ENCODE measurements around the gene COBL. TPM values are rescaled to one million over a fixed set of nuclear protein-coding genes. Genes with fewer than 3 reads are reported as not detected.

COBL gene
- total and polyA plus RNA-seq, 2 of the 8 experiments (the other 6 are each of a cell fraction or from before 2014, with no cell fraction given), result 13.8 to 40.4 TPM

GRCh38 chr7:51026341-51026740, 290.3 kb downstream of the COBL start:
- H3K27me3 ChIP-seq (replicated peaks in 1 of 4; ENCODE audit: control insufficient read depth in 3 of 4, extremely low read depth in 1 of 4, insufficient read depth in 3 of 4, low read length in 3 of 4), result no peaks in the 10 kb centered on the region
- 87% methylated on average over 11 of the region's 12 CpGs; no CpG with 5 or more reads in 1 of the 2 experiments for WGBS, 2 experiments (ENCODE audit: extremely low coverage in 1 of 2, insufficient coverage in 1 of 2, insufficient read length in 1 of 2, insufficient replicate concordance in 2 of 2, low coverage in 1 of 2, low lambda C conversion rate in 2 of 2, missing lambda C conversion rate in 1 of 2)
- no peak overlapping the region for H3K14ac ChIP-seq (ENCODE audit: insufficient read length)
- H3K9me3 ChIP-seq (ENCODE audit: insufficient read depth in 2 of 2, low read depth in 1 of 2, low read length in 1 of 2), result no peaks in the 10 kb centered on the region
- no peak overlapping the region for H3K9ac ChIP-seq (replicated peaks in 1 of 4; ENCODE audit: extremely low read depth in 1 of 4, low read depth in 3 of 4, low read length in 3 of 4)
- H3K18ac ChIP-seq (ENCODE audit: extremely low read depth, low read length), result no peak overlapping the region
- no peak overlapping the region for H2BK120ac ChIP-seq (replicated peaks; ENCODE audit: low read depth, low read length)
- H2AFZ ChIP-seq (ENCODE audit: low read length), result no peak overlapping the region
- H2BK5ac ChIP-seq (ENCODE audit: low read depth, low read length), result no peak overlapping the region
- no peak for FAIRE-seq
- H2BK20ac ChIP-seq (ENCODE audit: low read length), result no peak overlapping the region
- no peak overlapping the region for H2BK12ac ChIP-seq (ENCODE audit: low read depth, low read length)
- no peak overlapping the region for H4K5ac ChIP-seq (ENCODE audit: insufficient read length, low read depth, low read length)
- H3K23me2 ChIP-seq (ENCODE audit: low read depth, low read length), result 0 out of 2 replicates have a peak, but pooled peaks cover 2% of the 10 kb centered on the region
- H3K4me1 ChIP-seq (replicated peaks in 1 of 4; ENCODE audit: control insufficient read depth in 3 of 4, insufficient read depth in 4 of 4, low read length in 3 of 4), result no peaks in the 10 kb centered on the region; a peak in 1 of 7 replicates
- H2BK15ac ChIP-seq (ENCODE audit: low read length), result no peak overlapping the region
- H3K23ac ChIP-seq (ENCODE audit: insufficient read length), result no peak overlapping the region
- H3K79me2 ChIP-seq (ENCODE audit: control insufficient read depth in 1 of 2, insufficient read depth in 2 of 2, low read length in 2 of 2), result no peaks in the 10 kb centered on the region
- peak in 1 of 2 experiments; percentile 22 for DNase-seq (ENCODE audit: low read depth in 1 of 2, low spot score in 2 of 2)
- no peak overlapping the region for H4K8ac ChIP-seq (ENCODE audit: extremely low read depth, insufficient read depth, low read length)
- no peak overlapping the region for H2AK5ac ChIP-seq (ENCODE audit: low read depth, low read length)
- peaks cover 0 to 33% (median 11%) of the 10 kb centered on the region in 4 experiments; a peak in 6 of 8 replicates for H3K36me3 ChIP-seq (ENCODE audit: control insufficient read depth in 2 of 4, insufficient read depth in 4 of 4, low read length in 3 of 4)
- H3K79me1 ChIP-seq (ENCODE audit: low read depth, low read length), result no peaks in the 10 kb centered on the region
- POLR2A ChIA-PET (ENCODE audit: partially characterized antibody), result no interaction called here
- no peaks in the 10 kb centered on the region for H4K20me1 ChIP-seq (replicated peaks in 1 of 2; ENCODE audit: control insufficient read depth in 1 of 2, insufficient read depth in 2 of 2, low read length in 2 of 2)
- no peak overlapping the region for H4K91ac ChIP-seq (replicated peaks; ENCODE audit: insufficient read length, low read length)
- H3K4me3 ChIP-seq (ENCODE audit: extremely low read depth in 1 of 4, insufficient read depth in 2 of 4, low read depth in 3 of 4, low read length in 4 of 4), result no peak overlapping the region
- no peak overlapping the region for H3K4ac ChIP-seq (replicated peaks; ENCODE audit: insufficient read length, low read depth, low read length)
- CTCF ChIA-PET (ENCODE audit: partially characterized antibody), result interaction anchor here (1.7 kb wide), 1 partner anchor 136 kb away, joined by 6 read pairs; no protein-coding TSS in a partner anchor
- no peak overlapping the region for H3K56ac ChIP-seq (replicated peaks; ENCODE audit: insufficient read length, low read depth, low read length)
- H3K4me2 ChIP-seq (ENCODE audit: insufficient read depth in 1 of 2, low read depth in 2 of 2, low read length in 2 of 2), result no peak overlapping the region
- no peak overlapping the region for H3K27ac ChIP-seq (ENCODE audit: low read depth, low read length)
- TF ChIP-seq FOSL1 (IDR thresholded peaks at IDR 0.05; ENCODE audit: insufficient read depth, low read depth, low read length) (no peak), ATF2 (IDR thresholded peaks at IDR 0.05; ENCODE audit: low read length) (no peak), SAP30 (IDR thresholded peaks at IDR 0.05; ENCODE audit: insufficient read depth, insufficient replicate concordance, low read length) (no peak), SIRT6 (IDR thresholded peaks at IDR 0.05; ENCODE audit: low read length) (no peak), CHD2 (IDR thresholded peaks at IDR 0.05; ENCODE audit: low read length) (no peak), USF2 (IDR thresholded peaks at IDR 0.05; ENCODE audit: low read length) (no peak), YY1 (IDR thresholded peaks at IDR 0.05; ENCODE audit: low read depth, low read length) (no peak), ATF3 (IDR thresholded peaks at IDR 0.05; ENCODE audit: insufficient read depth, low read depth, low read length) (no peak), ASH2L (IDR thresholded peaks at IDR 0.05; ENCODE audit: low read length) (no peak), E2F6 (IDR thresholded peaks at IDR 0.05) (no peak)
